ENCODE data around the gene CHST1.

DNA sequence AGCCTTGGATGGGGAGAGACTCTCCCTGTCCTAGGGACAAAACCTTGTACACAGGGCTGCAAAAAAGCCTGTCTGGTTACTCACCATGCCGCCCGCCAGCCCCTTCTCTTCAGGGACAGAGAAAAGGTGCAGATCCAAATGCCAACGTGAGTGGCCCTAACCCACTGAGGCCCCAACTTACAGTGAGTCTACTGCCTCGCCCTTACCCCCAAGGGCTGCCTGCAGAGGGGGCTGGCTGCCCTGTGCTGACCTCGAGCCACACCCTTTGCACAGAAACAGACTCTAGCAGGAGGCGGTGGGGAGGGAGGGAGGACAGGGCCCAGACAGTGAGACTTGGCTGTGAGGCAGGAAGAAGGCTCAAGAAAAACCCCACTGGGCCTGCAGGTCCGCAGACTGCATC lies 13.6 kb upstream of the CHST1 start:
- TF ChIP-seq GATA2 (IDR thresholded peaks at IDR 0.05; ENCODE audit: low read depth, low read length), result no peak
- no peak for TF ChIP-seq GATA3 (IDR thresholded peaks at IDR 0.05; ENCODE audit: low read depth, low read length)
